G401.6 (cell line): Measurements from ENCODE around the gene ZNF556.
A peak's percentile ranks its signal among the peaks of the same experiment; 100 is the strongest.

Experiments
- FAIRE-seq: peaks from 2 replicates; lab custom pipeline; 2012; peaks lifted over from hg19 to GRCh38; lab: Jason Lieb, UNC

Gene ZNF556

DNA sequence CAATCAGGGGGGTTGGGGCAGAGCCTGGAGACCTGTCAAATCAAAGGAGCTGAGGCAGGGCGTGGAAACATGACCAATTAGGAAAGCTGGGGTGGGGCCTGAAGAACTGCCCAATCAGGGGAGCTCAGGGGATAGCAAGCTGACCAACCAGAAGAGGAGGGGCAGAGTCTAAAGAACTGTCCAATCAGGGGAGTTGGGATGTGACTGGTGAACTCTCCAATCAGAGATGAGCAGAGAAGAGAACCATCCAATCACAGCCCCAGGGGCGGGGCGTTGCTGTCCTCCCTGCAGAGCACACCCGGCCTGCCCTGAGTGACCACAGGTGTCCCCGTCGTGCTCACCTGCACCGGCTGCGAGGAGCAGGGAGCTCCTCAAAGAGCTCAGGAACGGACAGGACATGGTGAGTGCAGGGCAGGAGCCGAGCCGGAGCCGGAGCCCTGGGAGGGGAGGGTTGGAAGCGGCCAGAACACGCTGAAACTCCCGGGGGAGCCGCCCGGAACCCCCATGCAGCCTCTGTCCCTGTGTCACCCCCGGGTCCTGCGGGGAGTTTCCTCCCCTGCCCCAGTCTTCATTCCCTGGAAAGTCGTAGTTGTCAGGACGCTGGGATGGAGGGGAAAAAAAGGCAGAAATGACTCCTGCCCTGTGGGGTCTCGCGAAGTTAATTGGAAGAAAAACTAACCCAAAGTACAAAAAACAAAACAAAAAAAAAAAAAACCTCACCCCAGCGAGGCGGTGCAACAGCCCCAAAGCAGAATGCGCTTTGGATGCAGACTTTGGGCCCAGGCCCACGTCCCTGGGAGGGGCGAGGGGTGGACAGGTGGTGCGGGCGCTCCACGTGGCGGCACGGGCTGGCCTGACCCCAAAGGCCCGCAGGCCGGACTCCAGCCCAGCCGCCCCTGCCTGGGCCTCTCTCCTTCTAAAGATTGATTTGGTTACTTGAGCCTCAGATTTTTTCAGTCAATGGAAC lies at the start of gene ZNF556:
Gene ZNF556, plus strand, starts transcription at position 311 of the 967 bp plus-strand sequence. Its CDS starts 87 bp downstream, at position 398.
- no peak for FAIRE-seq

DNA sequence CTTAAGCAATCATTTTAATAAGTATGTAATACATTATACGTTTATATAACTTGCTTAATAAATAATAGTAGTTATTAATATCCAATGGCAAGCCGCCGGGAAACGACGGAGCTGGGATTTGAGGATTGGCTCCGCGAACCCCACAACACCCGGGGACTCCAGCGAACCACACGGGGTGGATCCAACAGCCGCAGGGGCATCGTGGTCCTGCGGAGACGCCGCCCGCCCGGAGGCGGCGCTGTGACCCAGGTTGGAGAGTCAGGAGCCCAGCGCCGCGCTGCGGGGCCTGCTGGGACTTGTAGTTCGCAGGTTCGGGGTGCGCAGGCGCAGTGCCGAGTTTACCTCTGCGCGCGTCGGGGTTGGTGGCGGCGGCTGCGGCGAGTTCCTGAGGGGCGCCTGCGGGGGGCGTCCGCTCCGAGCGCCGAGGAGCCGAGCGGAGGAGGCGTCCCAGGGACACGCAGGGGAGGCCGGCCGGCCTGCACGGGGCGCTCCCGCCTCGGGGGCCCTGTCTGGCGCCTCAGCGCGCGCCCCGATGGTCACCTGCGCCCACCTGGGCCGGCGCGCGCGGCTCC lies 47.5 kb upstream of the ZNF556 start, which contains the start of gene ZNF554:
Gene ZNF554, plus strand, starts transcription at position 329 of the 572 bp plus-strand sequence. Its CDS starts 204 bp downstream, at position 533.
- FAIRE-seq = peak; percentile 53

DNA sequence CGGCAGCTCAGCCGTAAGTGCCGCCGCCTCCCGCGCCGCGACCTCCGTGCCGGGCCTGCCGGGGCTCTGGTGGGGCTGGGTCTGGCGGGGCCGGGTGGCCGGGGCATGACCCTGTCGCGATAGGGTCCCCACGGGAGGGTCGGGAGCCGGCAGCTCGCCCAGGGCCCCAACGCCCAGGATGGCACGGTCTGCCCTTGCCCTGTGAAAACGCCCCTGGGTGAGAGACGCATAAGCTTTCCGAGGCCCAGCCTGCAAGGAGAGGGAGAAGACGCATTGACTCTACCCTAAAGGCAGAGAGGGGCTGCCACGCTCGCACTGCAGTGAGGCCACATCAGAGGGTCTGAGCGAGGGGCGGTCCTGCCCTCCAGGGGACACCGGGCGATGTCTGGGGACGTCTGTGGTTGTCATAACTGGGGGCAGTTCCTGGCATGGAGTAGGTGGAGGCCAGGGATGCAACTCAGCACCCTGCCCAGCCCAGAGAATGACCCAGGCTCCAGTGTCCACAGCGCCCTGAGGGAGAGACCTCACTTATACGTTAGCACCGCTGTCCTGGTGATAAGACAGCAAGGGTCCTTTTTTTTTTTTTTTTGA lies 46.9 kb upstream of the ZNF556 start:
- FAIRE-seq = no peak

DNA sequence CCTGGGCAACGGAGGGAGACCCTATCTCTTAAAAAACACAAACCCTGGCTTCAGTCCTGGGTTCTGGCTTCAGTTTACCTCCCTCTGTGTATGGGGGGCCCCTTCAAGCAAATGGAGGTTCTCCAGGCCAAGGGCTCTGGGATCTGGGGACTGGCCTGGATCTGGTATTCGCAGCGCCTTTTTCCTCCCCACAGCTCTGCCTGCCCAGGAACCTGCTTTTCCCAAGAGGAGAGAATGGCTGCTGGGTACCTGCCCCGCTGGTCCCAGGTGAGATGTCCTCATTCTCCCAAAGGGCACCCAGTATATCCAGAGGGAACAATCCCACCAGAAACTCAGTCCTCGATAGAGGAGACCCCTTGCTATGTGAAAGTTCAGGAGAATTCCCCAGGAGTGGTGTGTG lies 44.3 kb upstream of the ZNF556 start:
- no peak for FAIRE-seq

DNA sequence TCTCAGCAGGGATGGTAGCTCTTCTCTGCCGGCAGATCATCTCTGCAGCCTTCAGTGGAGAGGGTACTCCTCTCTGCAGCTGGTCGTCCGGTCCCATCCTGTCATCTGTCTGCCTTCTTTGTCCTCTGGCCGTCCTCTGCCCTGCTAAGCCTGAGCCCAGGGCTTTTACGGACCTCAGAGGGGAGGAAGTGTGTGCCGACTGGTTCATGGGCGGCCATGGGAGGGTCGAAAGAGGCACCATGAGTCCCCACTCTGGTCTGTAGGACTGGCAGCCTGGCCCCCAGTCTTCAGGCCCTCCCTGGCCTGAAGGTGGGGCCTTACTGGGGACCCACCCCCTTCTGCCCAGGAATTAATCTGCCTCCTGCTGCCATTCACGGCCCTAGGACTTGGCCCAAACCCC lies 43.5 kb upstream of the ZNF556 start:
- no peak for FAIRE-seq

DNA sequence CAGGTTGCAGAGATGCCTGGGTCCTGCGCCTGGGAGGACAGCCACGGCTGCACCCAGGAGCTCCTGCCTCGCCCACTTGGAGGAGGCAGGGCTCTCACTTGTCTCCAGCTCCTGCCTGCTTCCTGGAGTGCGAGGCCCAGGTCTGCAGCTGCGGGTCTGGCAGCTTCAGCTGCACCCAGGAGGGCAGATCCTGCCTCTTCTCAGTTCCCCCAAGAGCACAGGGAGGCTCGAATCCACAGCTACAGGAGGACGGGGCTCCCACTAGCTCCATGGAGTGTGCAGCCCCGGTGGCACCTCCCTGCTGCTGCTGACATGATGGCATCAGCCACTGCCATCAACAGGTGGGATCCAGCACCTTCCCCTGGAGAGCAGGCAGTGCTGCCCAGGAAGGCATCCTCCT lies 43.0 kb upstream of the ZNF556 start:
- FAIRE-seq = no peak

DNA sequence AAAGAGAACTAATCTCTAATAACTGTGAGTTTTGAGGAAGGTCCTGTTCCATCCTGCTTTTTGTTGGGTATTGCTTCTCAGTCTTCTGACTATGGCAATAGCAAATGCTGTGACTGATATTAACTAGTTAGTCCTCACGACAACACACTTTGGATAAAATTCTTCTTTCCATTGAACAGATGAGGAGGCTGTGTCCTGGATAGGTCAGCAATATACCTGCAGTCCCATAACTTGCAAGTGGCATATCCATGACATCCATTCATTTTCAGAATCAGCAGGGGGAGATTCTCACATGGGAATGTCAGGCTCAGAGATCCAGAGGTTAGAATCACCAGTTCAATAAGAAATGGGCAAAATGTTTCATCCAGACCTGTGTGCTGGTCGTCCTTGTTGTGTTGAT lies 40.1 kb upstream of the ZNF556 start:
- FAIRE-seq = no peak

DNA sequence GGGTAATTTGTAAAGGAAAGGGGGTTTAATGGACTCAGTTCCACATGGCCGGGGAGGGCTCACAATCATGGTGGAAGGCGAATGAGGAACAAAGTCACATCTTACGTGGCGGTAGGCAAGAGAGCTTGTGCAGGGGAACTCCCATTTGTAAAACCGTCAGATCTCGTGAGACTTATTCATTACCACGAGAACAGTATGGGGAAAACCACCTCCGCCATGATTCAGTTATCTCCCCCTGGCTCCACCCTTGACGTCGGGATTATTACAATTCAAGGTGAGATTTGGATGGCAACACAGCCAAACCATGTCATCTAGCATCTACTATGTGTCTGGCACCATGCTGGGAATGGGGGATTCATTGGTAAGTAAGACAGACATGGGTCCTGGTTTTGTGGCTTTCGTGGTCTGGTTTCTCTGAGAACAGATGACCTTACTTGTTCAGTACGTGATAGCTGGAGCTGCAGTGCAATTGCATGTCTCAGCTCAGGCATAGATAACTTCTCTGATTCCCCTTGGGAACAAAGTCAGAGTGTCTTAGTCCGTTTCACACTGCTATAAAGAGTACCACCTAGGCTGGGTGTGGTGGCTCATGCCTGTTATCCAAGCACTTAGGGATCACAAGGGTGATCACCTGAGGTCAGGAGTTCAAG lies 39.2 kb upstream of the ZNF556 start:
- FAIRE-seq = no peak

DNA sequence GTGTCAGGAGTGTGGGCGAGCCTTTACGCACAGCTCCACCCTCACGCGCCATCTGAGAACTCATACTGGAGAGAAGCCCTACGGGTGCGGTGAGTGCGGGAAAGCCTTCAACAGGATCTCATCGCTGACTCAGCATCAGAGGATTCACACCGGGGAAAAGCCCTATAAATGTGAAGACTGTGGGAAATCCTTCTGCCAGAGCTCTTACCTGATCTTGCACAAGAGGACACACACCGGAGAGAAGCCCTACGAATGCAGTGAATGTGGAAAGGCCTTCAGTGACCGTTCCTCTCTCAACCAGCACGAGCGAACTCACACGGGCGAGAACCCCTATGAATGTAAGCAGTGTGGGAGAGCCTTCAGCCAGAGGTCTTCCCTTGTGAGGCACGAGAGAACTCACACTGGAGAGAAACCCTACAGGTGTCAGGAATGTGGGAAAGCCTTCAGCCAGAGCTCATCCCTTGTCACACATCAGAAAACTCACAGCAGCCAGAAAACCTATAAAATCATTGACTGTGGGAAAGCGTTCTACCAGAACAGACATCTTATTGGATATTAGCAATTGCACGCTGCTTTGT lies 32.8 kb upstream of the ZNF556 start:
- FAIRE-seq = no peak

DNA sequence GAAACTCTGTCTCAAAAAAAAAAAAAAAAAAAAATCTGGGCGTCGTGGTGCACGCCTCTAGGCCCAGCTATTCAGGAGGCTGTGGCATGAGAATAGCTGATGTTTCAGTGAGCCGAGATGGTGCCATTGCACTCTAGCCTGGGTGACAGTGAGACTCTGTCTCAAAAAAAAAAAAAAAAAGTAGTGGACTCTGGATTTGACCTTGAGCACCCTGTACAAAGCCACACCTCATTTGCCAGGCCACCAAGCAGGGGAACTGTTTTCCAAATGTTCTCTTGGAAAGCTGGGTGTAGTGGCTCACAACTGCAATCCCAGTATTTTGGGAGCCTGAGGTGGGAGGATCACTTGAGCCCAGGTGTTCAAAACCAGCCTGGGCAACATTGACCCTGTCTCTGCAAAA lies 29.7 kb upstream of the ZNF556 start:
- FAIRE-seq = no peak

DNA sequence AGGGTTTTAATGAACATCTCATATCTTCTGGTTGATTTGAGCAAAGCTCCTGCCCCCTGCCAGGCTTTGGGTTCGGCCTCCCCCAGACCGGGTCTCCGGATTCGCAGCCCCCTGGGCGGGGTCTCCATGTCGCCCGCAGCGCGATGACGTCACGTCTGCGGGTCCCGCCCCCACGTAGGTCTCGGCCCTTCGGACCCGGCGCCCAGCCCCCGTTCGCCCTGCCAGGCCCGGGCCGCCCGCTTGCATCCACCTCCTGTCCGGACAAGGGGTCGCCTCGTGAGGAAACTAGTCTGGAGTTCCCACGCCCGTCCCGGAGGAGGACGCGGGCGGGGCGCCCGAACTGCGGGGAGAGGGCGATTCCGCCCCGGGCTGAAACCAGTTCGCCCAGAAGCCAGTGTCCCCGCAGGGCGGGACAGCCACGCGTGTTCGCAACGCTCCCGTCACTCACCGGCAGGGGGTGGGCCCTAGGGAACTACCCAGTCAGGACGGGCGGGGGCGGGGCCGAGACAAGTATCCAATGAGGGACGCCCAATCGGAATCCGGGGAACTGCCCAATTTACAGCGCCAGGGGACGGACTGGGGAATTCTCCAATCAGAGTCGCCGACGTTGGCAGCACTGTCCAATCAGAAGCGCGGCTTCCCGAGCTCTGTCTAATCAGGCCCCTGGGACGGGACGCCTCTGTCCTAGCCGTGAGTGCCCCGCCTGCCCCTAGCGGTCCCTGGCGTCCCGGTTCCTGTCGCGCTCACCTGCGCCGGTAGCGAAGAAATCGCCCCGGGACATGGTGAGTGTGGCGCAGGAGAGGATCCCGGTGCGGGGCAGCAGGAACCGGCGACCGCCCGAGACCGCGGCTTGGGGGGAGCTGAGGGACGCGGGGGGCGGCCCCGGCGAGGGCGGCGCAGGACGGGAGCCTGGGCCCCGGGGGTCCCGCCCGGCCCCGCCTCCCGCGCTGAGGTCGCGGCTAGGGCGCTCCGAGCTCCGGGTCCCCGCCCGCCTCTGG lies 26.0 kb upstream of the ZNF556 start, which contains the start of gene ZNF555:
Gene ZNF555, plus strand, starts transcription at position 682 of the 998 bp plus-strand sequence. Its CDS starts 98 bp downstream, at position 780.
- FAIRE-seq = peak; percentile 98

DNA sequence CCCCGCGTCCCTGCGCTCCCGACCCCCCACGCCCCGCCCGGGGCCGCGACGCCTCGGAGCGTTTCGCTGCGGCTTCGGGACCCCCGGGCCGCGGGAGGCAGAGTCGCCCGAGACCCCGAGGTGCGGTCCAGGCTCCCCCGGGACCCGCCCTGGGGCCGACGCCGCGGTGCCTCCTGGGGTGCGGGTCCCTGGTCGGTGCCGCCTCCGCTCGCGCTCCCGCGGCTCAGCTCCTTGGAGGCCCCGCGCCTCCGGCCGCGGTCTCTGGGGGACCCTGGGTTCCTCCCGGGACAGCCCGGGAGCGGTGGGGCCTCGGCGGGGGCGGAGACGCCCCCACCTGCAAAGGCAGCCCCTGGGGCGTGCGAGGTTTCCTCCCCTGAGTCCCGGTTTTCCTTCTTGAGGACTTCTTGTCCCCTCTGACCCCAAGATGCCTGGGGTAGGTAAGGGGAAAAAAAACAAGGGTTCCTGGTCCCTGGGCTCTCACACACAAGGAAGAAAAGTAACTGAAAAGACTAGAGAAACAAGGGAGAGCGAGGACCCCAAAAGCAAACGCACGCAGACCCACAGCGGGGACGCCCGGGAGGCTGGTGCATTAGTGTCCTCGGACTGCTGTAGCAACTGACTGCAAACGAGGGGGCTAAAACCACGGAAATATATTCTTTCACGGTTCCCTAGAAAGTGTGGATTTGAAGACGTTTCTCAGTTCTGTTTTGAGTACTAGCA lies 25.1 kb upstream of the ZNF556 start:
- FAIRE-seq = no peak

DNA sequence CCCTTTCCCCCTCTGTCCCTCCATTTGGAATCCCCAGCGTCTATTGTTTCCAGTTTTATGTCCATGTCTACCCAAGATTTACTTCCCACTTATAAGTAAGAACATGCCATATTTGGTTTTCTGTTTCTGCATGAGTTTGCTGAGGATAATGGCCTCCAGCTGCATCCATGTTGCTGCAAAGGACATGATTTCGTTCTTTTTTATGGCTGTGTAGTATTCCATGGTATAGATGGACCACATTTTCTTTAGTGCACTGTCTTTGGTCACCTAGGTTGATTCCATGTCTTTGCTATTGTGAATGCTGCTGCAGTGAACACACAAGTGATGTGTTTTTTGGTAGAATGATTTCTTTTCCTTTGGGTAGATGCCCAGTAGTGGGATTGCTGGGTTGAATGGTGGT lies 22.0 kb upstream of the ZNF556 start:
- no peak for FAIRE-seq

DNA sequence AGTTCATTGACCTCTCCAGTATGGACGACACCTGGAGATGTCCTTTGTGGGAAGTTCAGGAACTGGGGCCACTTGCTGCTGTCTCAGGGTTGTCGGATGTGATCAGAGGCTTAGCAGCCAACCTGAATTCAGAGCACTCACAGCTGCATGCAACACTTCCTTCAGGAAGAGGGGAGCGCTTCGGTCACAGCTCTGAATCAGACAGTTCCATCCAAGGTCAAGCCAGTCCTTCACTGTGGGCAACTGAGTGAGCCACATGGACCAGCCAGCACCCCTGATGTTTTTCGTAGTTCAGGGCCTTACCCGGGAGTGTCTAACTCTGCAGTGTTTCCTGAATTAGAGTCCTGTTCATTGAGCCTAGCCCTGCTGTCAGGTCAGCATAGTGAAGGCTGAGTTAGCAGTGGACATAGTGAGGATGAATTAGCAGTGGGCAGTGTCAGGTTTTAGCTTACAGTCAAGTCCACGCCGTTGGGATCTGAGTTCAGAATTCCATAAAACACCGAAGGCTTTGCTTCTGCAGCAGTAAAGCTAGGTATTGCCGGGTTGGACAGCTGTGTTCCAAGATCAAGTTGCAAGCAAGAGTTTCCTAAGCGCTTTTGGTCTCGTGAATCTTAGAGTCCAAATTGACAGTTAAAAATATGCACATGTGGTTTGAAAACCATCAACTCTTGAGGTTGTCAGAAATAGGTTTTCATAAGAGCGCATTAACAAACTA lies 20.8 kb upstream of the ZNF556 start:
- FAIRE-seq = no peak

DNA sequence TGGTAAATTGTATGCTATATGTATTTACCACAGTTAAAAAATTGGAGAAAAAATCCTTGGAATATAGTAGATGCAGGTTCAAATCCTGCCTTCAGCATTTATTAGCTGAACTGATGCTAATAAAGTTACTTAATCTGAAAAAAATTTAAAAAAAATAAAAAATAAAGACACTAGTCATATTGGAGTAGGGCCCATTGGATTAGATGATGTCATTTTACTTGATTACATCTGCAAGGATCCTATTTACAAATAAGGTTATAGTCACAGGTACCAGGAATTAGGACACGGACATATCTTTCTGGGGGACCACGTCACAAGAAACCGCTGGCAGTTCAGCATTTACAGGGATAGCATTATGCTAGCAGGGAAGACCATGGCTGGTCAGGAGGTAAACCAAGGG lies 19.6 kb upstream of the ZNF556 start:
- FAIRE-seq = no peak

DNA sequence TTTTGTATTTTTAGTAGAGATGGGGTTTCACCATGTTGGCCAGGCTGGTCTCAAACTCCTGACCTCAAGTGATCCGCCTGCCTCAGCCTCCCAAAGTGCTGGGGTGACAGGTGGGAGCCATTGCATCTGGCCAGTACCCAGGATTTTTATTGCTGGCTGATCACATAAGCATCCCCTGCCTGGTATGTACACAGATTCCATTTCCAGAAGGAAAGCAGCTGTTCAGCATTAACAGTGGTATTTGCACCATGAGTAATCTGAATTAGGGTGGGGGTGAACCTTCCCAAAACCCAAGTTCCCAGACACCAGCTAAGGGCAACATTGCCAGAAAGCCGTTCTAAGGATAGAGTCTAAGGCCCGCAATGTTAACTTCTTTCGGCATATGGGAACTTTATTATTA lies 18.5 kb upstream of the ZNF556 start:
- FAIRE-seq = no peak

DNA sequence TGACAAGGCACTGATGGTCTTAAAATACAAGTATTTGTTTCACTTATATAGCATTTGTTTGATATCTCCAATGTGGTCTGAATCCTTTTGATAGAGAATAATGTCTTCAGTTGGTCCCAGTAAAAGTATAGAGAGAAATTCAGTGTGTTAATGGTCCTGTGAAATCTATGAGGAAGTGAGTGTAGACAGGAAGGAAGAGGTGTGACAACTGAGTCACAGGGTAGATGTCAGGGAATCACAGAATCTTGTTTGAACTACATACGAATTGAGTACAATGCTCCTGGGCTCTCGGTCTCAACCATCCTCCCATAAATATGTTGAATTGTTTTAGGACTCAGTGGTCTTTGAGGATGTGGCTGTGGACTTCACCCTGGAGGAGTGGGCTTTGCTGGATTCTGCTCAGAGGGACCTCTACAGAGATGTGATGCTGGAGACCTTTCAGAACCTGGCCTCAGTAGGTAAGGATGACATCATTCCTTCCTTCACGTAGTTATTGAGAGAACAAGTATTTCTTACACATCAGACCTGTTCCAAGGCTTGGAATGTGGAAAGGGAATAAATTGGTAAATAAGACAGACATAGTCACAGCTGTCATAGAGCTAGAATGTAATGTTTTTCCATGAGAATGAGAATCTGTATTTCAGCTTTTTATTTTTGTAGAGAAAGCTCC lies 16.7 kb upstream of the ZNF556 start:
- no peak for FAIRE-seq

DNA sequence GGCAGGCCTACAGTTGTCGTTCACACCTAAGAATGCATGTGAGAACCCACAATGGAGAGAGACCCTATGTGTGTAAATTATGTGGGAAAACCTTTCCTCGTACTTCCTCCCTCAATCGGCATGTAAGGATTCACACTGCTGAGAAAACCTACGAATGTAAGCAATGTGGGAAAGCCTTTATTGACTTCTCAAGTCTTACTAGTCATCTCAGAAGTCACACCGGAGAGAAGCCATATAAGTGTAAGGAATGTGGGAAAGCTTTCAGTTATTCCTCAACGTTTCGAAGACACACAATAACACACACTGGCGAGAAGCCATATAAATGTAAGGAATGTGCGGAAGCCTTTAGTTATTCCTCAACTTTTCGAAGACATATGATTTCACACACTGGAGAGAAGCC lies 14.5 kb upstream of the ZNF556 start:
- no peak for FAIRE-seq

DNA sequence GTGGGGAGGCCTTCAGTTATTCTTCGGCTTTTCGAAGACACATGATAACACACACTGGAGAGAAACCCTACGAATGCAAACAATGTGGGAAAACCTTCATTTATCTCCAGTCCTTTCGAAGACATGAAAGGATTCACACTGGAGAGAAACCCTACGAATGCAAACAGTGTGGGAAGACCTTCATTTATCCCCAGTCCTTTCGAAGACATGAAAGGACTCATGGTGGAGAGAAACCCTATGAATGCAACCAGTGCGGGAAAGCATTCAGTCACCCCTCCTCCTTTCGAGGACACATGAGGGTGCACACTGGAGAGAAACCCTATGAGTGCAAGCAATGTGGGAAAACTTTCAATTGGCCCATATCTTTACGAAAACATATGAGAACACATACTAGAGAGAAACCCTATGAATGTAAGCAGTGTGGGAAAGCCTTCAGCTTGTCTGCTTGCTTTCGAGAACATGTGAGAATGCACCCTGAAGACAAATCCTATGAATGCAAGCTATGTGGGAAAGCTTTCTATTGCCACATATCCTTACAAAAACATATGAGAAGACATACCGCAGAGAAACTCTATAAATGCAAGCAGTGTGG lies 14.0 kb upstream of the ZNF556 start:
- FAIRE-seq = no peak
